ENCODE data around the gene HOXB4.

Gene HOXB4

GRCh38 chr17:48577330-48577945, 712 bp downstream of the HOXB4 start:
- peak; percentile 59 for DNase-seq (ENCODE audit: low read depth)
- TF ChIP-seq, protein P1, sequence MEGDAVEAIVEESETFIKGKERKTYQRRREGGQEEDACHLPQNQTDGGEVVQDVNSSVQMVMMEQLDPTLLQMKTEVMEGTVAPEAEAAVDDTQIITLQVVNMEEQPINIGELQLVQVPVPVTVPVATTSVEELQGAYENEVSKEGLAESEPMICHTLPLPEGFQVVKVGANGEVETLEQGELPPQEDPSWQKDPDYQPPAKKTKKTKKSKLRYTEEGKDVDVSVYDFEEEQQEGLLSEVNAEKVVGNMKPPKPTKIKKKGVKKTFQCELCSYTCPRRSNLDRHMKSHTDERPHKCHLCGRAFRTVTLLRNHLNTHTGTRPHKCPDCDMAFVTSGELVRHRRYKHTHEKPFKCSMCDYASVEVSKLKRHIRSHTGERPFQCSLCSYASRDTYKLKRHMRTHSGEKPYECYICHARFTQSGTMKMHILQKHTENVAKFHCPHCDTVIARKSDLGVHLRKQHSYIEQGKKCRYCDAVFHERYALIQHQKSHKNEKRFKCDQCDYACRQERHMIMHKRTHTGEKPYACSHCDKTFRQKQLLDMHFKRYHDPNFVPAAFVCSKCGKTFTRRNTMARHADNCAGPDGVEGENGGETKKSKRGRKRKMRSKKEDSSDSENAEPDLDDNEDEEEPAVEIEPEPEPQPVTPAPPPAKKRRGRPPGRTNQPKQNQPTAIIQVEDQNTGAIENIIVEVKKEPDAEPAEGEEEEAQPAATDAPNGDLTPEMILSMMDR (conservative IDR thresholded peaks at IDR 0.05; ENCODE audit: low read length): no peak
- peak overlapping the region; percentile 82 for H3K4me3 ChIP-seq (ENCODE audit: low read length)

DNA sequence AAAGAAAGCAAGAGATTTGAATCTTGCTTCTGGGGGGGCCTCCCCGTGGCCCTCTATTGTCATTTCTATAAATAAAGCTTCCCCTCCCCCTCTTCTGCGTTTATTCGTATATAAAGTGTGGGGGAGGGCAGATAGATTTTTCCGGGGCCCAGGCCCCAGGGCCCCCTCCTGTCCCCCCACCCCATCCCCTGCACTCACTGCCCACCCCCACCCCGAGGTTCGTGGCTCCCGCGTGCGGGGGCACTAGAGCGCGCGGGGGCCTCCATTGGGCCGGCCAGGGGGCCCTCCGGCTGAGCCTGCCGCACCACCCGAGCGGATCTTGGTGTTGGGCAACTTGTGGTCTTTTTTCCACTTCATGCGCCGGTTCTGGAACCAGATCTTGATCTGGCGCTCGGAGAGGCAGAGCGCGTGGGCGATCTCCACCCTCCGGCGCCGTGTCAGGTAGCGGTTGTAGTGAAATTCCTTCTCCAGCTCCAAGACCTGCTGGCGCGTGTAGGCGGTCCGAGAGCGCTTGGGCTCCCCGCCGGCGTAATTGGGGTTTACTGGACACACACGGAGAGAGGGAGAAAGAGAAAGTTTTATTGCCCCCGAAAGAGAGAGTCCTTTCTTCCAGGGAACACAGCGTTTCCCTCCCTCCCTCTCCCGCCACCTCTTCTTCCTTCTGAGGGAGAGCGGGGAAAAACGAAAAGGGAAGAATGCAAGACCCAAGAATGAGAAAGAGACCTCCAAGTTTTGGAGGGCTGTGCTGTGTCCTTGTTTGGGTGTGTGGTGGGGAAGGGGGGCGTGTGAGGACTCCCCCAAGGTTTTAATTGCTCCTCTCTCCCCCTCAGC, 1.5 kb downstream of the HOXB4 start:
- TF ChIP-seq, protein P1 (conservative IDR thresholded peaks at IDR 0.05; ENCODE audit: low read length): no peak
- DNase-seq (ENCODE audit: low read depth): peak; percentile 75
- H3K4me3 ChIP-seq (ENCODE audit: low read length): peak overlapping the region; percentile 82

DNA sequence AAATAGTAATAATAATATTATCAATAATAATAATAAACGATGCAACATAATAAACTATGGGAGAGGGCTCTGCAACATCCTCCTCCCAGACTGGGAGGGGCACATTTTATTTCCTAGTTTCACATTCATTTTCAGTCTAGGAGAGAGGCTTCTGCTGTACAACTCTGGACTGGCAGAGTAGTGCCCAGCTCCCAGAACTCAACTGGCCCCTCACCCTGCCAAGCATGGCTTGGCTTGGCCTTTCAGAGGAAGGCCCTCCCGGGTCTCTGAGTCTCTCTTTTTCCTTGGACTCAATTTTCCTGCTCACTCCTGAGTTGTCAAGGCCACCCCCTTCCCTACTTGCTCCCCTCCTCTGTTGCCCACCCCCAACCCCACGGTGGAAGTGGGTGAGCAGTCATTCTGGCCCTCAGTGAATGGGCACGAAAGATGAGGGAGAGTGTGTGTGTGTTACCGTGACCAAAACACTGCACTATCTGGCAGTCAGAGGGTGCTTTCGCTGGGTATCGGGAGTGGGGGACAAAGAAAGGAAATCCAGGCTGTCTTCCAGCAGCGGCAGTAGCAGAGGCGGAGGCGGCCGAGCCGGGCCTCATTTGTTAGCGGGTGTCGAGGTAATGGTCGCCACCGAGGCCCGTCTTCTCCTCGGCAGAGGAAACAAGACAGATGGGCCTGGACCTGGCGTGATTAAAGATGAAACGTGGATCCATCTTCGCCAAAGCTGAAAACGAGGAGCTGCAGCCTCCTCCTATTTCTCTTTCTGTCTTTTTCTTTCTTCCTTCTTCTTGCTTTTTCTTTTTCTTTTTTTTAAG, 2.3 kb downstream of the HOXB4 start:
- TF ChIP-seq, protein P1 (conservative IDR thresholded peaks at IDR 0.05; ENCODE audit: low read length): no peak
- H3K4me3 ChIP-seq (ENCODE audit: low read length): peak overlapping the region; percentile 59
- peak; percentile 55 for DNase-seq (ENCODE audit: low read depth)

DNA sequence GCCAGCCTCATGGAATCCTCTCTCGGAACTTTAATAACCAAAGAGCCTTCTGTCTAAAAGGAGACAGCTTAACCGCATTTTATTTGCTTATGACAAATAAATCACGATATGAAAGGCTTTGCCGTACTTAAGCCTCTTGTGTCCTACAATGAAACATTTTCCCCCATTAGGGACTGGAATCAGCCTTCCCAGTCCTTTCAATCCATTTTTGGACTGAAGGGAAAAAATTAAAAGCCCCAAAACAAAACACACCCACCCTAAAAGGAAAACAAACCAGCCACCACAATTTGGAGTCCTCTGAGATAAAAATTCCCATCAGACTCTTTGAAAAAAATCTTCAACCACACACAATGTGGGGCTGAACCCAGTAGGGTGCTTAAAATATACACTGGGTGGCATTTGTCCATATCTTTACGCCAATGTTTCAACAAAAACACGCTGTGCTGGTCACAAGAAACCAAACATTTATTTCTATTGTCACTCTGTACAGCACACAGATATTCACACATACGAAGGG, 3.0 kb downstream of the HOXB4 start:
- DNase-seq (ENCODE audit: low read depth): peak; percentile 85
- H3K4me3 ChIP-seq (ENCODE audit: low read length): peak overlapping the region; percentile 59
- TF ChIP-seq, protein P1 (conservative IDR thresholded peaks at IDR 0.05; ENCODE audit: low read length): no peak

DNA sequence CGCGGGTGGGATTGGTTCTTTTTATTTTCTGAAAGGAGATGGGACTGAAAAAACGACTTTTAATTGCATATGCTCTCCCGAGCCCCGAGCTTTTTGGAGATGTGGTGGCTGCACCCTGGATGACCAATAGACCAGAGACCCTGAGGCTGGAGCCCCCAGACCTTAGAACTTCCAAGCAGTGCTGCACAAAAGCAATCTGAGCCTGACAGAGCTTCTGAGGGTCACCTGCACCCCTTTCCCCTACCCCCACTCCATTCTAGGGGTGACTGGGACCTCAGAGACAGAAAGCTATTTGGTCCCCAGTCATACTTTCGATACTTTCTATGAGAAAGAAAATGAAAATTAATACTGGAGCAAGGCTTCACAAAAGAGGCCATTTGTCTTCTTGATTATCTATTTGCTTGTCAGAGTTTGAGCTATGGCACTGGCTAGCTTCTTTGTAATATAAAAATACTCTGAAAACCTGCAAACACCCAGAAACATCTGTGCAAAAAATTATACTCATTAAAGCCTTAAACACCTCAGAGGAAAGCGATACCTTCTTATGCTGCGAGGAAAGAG, 3.6 kb downstream of the HOXB4 start:
- peak overlapping the region; percentile 59 for H3K4me3 ChIP-seq (ENCODE audit: low read length)
- DNase-seq (ENCODE audit: low read depth): no peak
- TF ChIP-seq, protein P1 (conservative IDR thresholded peaks at IDR 0.05; ENCODE audit: low read length): no peak

GRCh38 chr17:48571826-48572417, 6.2 kb downstream of the HOXB4 start:
- TF ChIP-seq, protein P1 (conservative IDR thresholded peaks at IDR 0.05; ENCODE audit: low read length): no peak
- peak overlapping the region; percentile 59 for H3K4me3 ChIP-seq (ENCODE audit: low read length)
- no peak for DNase-seq (ENCODE audit: low read depth)
